ENCODE measurements around the gene GRWD1. TPM values are rescaled to one million over a fixed set of nuclear protein-coding genes. Genes with fewer than 3 reads are reported as not detected.

Gene GRWD1
- total RNA-seq, 6 donors from 2014 or later = 10.5 to 44.1 (median 31.6) TPM

DNA sequence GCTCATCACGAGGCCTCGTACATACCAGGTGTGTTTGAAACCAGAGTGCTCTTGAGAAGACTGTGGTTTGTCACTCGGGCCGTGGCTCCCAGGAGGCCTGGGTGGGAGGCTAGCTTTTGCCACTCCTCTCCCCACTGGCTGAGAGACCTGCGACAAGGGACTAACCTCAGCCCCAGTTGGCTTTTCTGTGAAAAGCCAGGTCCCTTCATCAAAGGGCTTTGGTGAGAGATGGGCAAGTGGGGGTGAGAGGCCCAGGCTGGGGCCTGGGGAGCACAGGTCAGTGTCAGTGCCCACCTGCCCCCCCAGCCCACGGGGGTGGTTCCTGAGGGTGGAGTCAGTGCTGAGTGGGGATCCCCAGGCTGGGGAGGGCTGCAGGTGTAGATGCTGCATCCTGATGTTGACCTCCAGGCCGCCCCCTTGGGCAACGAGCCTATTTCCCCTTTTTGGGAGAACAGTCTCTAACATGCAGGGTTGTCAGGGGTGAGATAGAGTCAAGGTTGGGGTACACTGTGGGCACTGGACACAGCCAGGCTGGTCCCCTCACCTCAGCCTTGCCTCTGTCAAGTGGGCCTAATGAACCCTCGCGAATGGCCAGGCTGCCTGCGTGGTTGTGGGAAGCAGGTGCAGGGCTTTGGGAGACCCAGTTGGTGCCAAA is 10.3 kb downstream of the GRWD1 start:
- Histone ChIP-seq H3K27me3 (no peaks in the 10 kb centered on the region), H3K27ac (no peak overlapping the region), H3K4me1 (no peaks in the 10 kb centered on the region), H3K9me3 (no peaks in the 10 kb centered on the region), H3K4me3 (no peak overlapping the region), H3K36me3 (peaks cover 7 to 59% (median 38%) of the 10 kb centered on the region in 4 donors)
- ATAC-seq (ENCODE audit: low FRiP score in 2 of 2) (peak in 1 of 2 donors; percentile 21), DNase-seq (no peak)
- TF ChIP-seq EP300 (IDR thresholded peaks at IDR 0.05) (no peak), POLR2AphosphoS5 (IDR thresholded peaks at IDR 0.05) (no peak), POLR2A (IDR thresholded peaks at IDR 0.05) (no peak)
- TF ChIP-seq, protein P1, sequence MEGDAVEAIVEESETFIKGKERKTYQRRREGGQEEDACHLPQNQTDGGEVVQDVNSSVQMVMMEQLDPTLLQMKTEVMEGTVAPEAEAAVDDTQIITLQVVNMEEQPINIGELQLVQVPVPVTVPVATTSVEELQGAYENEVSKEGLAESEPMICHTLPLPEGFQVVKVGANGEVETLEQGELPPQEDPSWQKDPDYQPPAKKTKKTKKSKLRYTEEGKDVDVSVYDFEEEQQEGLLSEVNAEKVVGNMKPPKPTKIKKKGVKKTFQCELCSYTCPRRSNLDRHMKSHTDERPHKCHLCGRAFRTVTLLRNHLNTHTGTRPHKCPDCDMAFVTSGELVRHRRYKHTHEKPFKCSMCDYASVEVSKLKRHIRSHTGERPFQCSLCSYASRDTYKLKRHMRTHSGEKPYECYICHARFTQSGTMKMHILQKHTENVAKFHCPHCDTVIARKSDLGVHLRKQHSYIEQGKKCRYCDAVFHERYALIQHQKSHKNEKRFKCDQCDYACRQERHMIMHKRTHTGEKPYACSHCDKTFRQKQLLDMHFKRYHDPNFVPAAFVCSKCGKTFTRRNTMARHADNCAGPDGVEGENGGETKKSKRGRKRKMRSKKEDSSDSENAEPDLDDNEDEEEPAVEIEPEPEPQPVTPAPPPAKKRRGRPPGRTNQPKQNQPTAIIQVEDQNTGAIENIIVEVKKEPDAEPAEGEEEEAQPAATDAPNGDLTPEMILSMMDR (IDR thresholded peaks at IDR 0.05) = no peak
- 76 to 84% methylated on average over 2 to 9 of the region's 11 CpGs for WGBS, 2 donors

DNA sequence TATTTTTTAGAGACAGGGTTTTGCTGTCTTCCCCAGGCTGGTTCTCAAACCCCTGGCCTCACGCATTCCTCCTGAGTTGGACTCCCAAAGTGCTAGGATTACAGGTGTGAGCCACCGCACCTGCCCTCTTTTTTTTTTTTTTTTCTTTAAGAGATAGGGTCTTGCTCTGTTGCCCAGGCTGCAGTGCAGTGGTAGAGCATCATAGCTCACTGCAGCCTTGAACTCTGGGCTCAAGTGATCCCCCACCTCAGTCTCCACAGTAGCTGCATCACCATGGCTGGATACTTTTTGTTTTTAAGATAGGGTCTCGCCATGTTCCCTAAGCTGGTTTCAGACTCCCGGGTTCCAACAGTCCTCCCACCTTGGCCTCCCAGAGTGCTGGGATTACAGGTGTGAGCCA is 11.1 kb downstream of the GRWD1 start:
- Histone ChIP-seq H3K27me3 (no peaks in the 10 kb centered on the region), H3K4me3 (no peak overlapping the region), H3K4me1 (no peaks in the 10 kb centered on the region), H3K27ac (no peak overlapping the region), H3K9me3 (no peaks in the 10 kb centered on the region), H3K36me3 (peaks cover 6 to 51% (median 31%) of the 10 kb centered on the region in 4 donors)
- no peak for ATAC-seq (ENCODE audit: low FRiP score in 2 of 2)
- WGBS, 2 donors = 94 to 97% methylated on average over 4 of the region's 4 CpGs
- TF ChIP-seq POLR2A (IDR thresholded peaks at IDR 0.05) (no peak), EP300 (IDR thresholded peaks at IDR 0.05) (no peak), POLR2AphosphoS5 (IDR thresholded peaks at IDR 0.05) (no peak)
- TF ChIP-seq, protein P1 (IDR thresholded peaks at IDR 0.05) = no peak
- DNase-seq = no peak

DNA sequence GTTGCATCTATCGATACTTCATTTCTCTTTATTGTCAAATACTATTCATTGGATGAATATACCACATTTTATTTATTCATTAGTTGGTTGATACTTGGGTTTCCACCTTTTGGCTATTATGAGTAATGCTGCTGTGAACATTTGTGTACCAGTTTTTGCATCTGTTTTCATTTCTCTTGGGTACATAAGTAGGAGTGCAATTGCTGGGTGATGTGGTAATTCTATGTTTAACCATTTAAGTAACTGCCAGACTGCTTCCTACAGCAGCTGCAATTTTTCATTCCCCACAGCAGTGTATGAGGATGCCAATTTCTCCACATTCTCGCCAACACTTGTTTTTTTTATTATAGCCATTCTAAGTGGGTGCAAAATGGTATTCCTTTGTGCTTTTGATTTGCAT is 12.2 kb downstream of the GRWD1 start:
- no peak for DNase-seq
- WGBS, 2 donors = 91 to 100% methylated on average over 2 of the region's 2 CpGs
- no peak for TF ChIP-seq POLR2AphosphoS5 (IDR thresholded peaks at IDR 0.05)
- TF ChIP-seq POLR2A (IDR thresholded peaks at IDR 0.05) = no peak

DNA sequence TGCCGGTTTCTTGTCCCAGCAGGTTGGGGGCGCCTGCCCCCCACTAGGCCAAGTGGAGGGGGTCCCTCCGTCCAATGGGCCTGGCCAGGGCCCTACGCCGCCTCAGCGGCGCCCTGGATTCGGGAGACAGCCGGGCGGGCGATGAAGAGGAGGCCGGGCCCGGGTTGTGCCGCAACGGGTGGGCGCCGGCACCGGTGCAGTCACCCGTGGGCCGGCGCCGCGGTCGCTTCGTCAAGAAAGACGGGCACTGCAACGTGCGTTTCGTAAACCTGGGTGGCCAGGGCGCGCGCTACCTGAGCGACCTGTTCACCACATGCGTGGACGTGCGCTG is 15.8 kb downstream of the GRWD1 start:
- DNase-seq (peak in 1 of 2 donors; percentile 86), ATAC-seq (ENCODE audit: low FRiP score in 2 of 2) (no peak)
- WGBS, 2 donors = 93 to 95% methylated on average over 33 to 36 of the region's 36 CpGs
- H3K4me1 ChIP-seq = no peaks in the 10 kb centered on the region
- H3K4me3 ChIP-seq = no peak overlapping the region
- H3K27me3 ChIP-seq = no peaks in the 10 kb centered on the region
- no peak overlapping the region for H3K27ac ChIP-seq
- H3K36me3 ChIP-seq = peaks cover 0 to 6% (median 2%) of the 10 kb centered on the region in 4 donors
- TF ChIP-seq, protein P1 (IDR thresholded peaks at IDR 0.05) = no peak
- TF ChIP-seq EP300 (IDR thresholded peaks at IDR 0.05) = no peak
- H3K9me3 ChIP-seq = no peaks in the 10 kb centered on the region

More for the DNA sequence above, 12.2 kb downstream of the GRWD1 start:
- no peak overlapping the region for H3K27ac ChIP-seq
- no peaks in the 10 kb centered on the region for H3K27me3 ChIP-seq
- ATAC-seq (ENCODE audit: low FRiP score in 2 of 2) = no peak
- no peak overlapping the region for H3K4me3 ChIP-seq
- no peaks in the 10 kb centered on the region for H3K4me1 ChIP-seq
- H3K9me3 ChIP-seq = no peaks in the 10 kb centered on the region
- peaks cover 0 to 39% (median 23%) of the 10 kb centered on the region in 4 donors for H3K36me3 ChIP-seq

DNA sequence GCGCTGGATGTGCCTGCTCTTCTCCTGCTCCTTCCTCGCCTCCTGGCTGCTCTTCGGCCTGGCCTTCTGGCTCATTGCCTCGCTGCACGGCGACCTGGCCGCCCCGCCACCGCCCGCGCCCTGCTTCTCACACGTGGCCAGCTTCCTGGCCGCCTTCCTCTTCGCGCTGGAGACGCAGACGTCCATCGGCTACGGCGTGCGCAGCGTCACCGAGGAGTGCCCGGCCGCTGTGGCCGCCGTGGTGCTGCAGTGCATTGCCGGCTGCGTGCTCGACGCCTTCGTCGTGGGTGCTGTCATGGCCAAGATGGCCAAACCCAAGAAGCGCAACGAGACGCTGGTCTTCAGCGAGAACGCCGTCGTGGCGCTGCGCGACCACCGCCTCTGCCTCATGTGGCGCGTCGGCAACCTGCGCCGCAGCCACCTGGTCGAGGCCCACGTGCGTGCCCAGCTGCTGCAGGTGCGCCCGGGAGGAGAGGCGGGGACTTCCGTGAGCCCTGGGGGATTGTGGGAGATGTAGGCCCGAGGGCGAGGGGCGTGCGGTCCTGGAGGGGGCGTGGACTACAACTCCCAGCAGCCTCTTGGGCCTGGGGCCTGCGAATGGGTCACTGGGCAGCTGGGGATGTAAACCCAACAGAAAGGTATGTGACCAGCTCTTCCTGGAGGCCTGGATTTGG is 16.3 kb downstream of the GRWD1 start:
- Histone ChIP-seq H3K27ac (no peak overlapping the region), H3K4me1 (no peaks in the 10 kb centered on the region), H3K27me3 (no peaks in the 10 kb centered on the region), H3K36me3 (peaks cover 0 to 6% (median 2%) of the 10 kb centered on the region in 4 donors), H3K4me3 (no peak overlapping the region), H3K9me3 (no peaks in the 10 kb centered on the region)
- DNase-seq = peak in 1 of 2 donors; percentile 84
- peak in 1 of 2 donors; percentile 18 for ATAC-seq (ENCODE audit: low FRiP score in 2 of 2)
- 88 to 89% methylated on average over 37 to 61 of the region's 62 CpGs for WGBS, 2 donors
- TF ChIP-seq POLR2AphosphoS5 (IDR thresholded peaks at IDR 0.05) = no peak
- TF ChIP-seq POLR2A (IDR thresholded peaks at IDR 0.05) = no peak
- TF ChIP-seq, protein P1 (IDR thresholded peaks at IDR 0.05) = no peak
- TF ChIP-seq EP300 (IDR thresholded peaks at IDR 0.05) = no peak
